GM10847 (cell line): ENCODE results near the gene CBLN3.

ENCODE experiments used
- POLR2A ChIP-seq: IDR thresholded peaks from 2 replicates; pipeline ENCODE4 v1.6.1; 2011; ENCODE audit not compliant: insufficient read length; ENCODE audit errors: extremely low read depth

CBLN3 gene

GRCh38 chr14:24429395-24430142 is at the start of gene CBLN3, which contains the start of gene KHNYN:
Gene CBLN3 (minus strand): TSS chr14:24429668. CDS start chr14:24429054, 614 bp downstream.
Gene KHNYN (plus strand): TSS chr14:24429954. CDS start chr14:24430731, 777 bp downstream.
- TF ChIP-seq POLR2A: peak; percentile 96

GRCh38 chr14:24475261-24475660 is 45.8 kb upstream of the CBLN3 start:
- TF ChIP-seq POLR2A: no peak

GRCh38 chr14:24473211-24473610 is 43.7 kb upstream of the CBLN3 start:
- TF ChIP-seq POLR2A: no peak

GRCh38 chr14:24465805-24466204 is 36.3 kb upstream of the CBLN3 start:
- no peak for TF ChIP-seq POLR2A

- TF ChIP-seq POLR2A: no peak
Measured at GRCh38 chr14:24465368-24465767, 35.9 kb upstream of the CBLN3 start.

GRCh38 chr14:24463884-24464785 is 34.7 kb upstream of the CBLN3 start:
- no peak for TF ChIP-seq POLR2A

- no peak for TF ChIP-seq POLR2A
Measured at GRCh38 chr14:24463017-24463883, 33.8 kb upstream of the CBLN3 start.

GRCh38 chr14:24461336-24461735 is 31.9 kb upstream of the CBLN3 start:
- TF ChIP-seq POLR2A: no peak

- no peak for TF ChIP-seq POLR2A
Measured at GRCh38 chr14:24459331-24459730, 29.9 kb upstream of the CBLN3 start.

GRCh38 chr14:24458736-24459135 is 29.3 kb upstream of the CBLN3 start:
- no peak for TF ChIP-seq POLR2A

- no peak for TF ChIP-seq POLR2A
Measured at GRCh38 chr14:24456980-24457379, 27.5 kb upstream of the CBLN3 start.

GRCh38 chr14:24443053-24443665 is 13.7 kb upstream of the CBLN3 start:
- no peak for TF ChIP-seq POLR2A

GRCh38 chr14:24442240-24443052 is 13.0 kb upstream of the CBLN3 start, which contains the start of gene SDR39U1:
Gene SDR39U1 (minus strand): TSS chr14:24442776. CDS start chr14:24442769, 7 bp downstream.
- TF ChIP-seq POLR2A: peak; percentile 65

- TF ChIP-seq POLR2A: no peak
Measured at GRCh38 chr14:24441904-24442239, 12.4 kb upstream of the CBLN3 start.
